Duodenal mucosa (tissue), 2 donors: ENCODE results near the gene RIN3.

Experiments
- H3K27ac ChIP-seq: one replicate; pipeline ENCODE4 v1.7.0; 2013; ENCODE audit warnings: low read depth, low read length
- H3K27me3 ChIP-seq, 2 donors: one replicate each; pipeline ENCODE4 v1.7.0; 2013; ENCODE audit warnings: low read length in 2 of 2, control low read depth in 1 of 2; ENCODE audit not compliant: insufficient read depth in 2 of 2, control insufficient read depth in 1 of 2
- H3K36me3 ChIP-seq, 2 donors: one replicate each; pipeline ENCODE4 v1.7.0; 2013; ENCODE audit warnings: low read length in 2 of 2, control low read depth in 1 of 2; ENCODE audit not compliant: insufficient read depth in 2 of 2, control insufficient read depth in 1 of 2
- H3K4me1 ChIP-seq, 2 donors: one replicate each; pipeline ENCODE4 v1.7.0; 2013; ENCODE audit warnings: low read length in 2 of 2, control low read depth in 1 of 2; ENCODE audit not compliant: insufficient read depth in 2 of 2, control insufficient read depth in 1 of 2
- H3K4me3 ChIP-seq, 2 donors: one replicate each; pipeline ENCODE4 v1.7.0; 2013; ENCODE audit warnings: low read length in 2 of 2, low read depth in 1 of 2
- H3K9ac ChIP-seq, 2 donors: one replicate each; pipeline ENCODE4 v1.7.0; 2013; ENCODE audit warnings: low read length in 2 of 2, low read depth in 1 of 2
- H3K9me3 ChIP-seq, 2 donors: one replicate each; pipeline ENCODE4 v1.7.0; 2013; ENCODE audit warnings: low read length in 2 of 2, control low read depth in 1 of 2; ENCODE audit not compliant: control insufficient read depth in 1 of 2

RIN3 gene

GRCh38 chr14:92651758-92652406, 138.3 kb downstream of the RIN3 start:
- Histone ChIP-seq H3K9me3 (no peaks in the 10 kb centered on the region), H3K9ac (peak overlapping the region; percentile 35 to 47), H3K27ac (peak overlapping the region; percentile 59), H3K36me3 (peaks cover 3 to 21% of the 10 kb centered on the region in 2 donors), H3K27me3 (no peaks in the 10 kb centered on the region), H3K4me3 (peak overlapping the region; percentile 53 to 58), H3K4me1 (peaks cover 15 to 29% of the 10 kb centered on the region in 2 donors)

GRCh38 chr14:92652413-92653151, 139.0 kb downstream of the RIN3 start:
- Histone ChIP-seq H3K27me3 (no peaks in the 10 kb centered on the region), H3K9me3 (no peaks in the 10 kb centered on the region), H3K9ac (peak overlapping the region; percentile 35 to 47), H3K27ac (peak overlapping the region; percentile 59), H3K36me3 (peaks cover 3 to 23% of the 10 kb centered on the region in 2 donors), H3K4me3 (peak overlapping the region; percentile 53 to 58), H3K4me1 (peaks cover 11 to 23% of the 10 kb centered on the region in 2 donors)

GRCh38 chr14:92653162-92653651, 139.6 kb downstream of the RIN3 start:
- H3K36me3 ChIP-seq: peaks cover 3 to 30% of the 10 kb centered on the region in 2 donors
- H3K9ac ChIP-seq: peak overlapping the region; percentile 35 to 47
- H3K27me3 ChIP-seq: no peaks in the 10 kb centered on the region
- H3K4me1 ChIP-seq: peaks cover 11 to 18% of the 10 kb centered on the region in 2 donors
- H3K9me3 ChIP-seq: no peaks in the 10 kb centered on the region
- no peak overlapping the region for H3K27ac ChIP-seq
- peak overlapping the region; percentile 53 to 58 for H3K4me3 ChIP-seq

DNA sequence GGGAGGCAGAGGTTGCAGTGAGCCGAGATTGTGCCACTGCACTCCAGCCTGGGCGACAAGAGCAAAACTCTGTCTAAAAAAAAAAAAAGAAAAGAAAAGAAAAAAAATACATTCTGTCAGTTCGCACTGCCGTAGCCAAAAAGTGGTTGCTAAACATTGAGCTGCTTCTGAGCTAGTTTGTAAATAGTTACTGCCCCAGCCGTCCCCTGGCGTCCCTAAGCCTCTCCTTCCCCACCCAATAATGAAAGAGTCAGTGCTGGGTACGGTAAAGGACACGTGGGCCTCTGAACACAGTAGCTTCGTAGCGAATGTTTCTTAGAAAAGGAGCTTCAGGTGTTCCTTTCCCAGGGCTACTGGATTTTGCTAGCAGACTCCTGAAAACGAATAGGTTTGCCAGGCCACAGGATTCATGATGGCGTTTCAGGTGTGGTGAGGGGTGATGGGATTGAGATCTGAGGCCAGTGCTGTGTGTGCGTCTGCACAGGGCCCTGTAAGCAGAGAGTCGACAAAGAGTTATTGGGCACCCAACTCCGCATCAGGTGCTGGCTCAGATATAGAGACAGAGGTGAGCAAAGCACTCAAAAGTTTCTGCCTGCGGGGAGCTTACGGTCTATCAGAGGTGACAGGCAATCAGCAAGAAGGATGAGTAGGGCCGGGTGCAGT, 140.8 kb downstream of the RIN3 start:
- H3K9me3 ChIP-seq: no peaks in the 10 kb centered on the region
- H3K27me3 ChIP-seq: no peaks in the 10 kb centered on the region
- no peak overlapping the region for H3K9ac ChIP-seq
- H3K36me3 ChIP-seq: peaks cover 3 to 41% of the 10 kb centered on the region in 2 donors
- H3K27ac ChIP-seq: no peak overlapping the region
- peaks cover 11 to 20% of the 10 kb centered on the region in 2 donors for H3K4me1 ChIP-seq
- peak overlapping the region; percentile 3 to 36 for H3K4me3 ChIP-seq

GRCh38 chr14:92655419-92656201, 142.0 kb downstream of the RIN3 start:
- Histone ChIP-seq H3K9ac (peak overlapping the region in 1 of 2 donors; percentile 48), H3K36me3 (peaks cover 3 to 47% of the 10 kb centered on the region in 2 donors)

DNA sequence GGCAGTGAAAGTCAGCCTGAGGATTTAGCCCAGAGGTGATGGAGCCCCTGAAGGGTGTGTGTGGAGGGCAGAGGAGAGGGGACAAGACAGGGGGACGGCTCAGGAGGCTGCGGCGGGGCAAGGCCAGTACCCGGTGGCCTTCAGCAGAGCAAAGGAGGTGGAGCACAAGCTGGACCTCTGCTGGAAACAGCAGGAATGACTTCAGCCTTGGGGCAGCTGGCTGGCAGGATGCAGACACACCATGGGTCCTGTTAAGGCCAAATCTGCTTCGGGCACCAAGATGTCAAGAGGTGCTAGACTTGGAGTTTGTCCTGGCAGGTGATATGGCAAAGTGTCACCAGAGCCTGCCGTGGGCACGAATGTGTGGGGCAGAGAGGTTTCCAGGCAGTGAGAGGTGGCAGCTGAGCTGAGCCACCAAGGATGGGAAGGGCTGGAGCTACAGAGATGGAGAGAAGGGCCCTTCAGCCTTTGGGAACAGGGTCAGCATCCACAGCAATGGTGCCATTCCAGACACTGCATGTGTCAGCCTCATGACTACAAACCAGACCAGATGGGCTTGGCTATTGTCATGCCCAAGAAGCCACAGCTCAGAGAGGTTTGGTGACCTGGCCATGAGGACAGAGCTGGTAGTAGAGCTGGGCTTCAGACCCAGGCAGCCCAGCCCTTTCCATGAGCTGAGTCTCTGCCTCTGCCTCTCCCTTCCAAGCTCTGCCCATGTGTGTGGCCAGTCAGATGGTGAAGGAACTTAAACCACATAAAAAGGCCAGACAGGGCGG, 142.9 kb downstream of the RIN3 start:
- H3K27ac ChIP-seq: no peak overlapping the region
- peaks cover 3 to 53% of the 10 kb centered on the region in 2 donors for H3K36me3 ChIP-seq
- no peaks in the 10 kb centered on the region for H3K9me3 ChIP-seq
- no peak overlapping the region for H3K4me3 ChIP-seq
- H3K9ac ChIP-seq: no peak overlapping the region
- peaks cover 0 to 10% of the 10 kb centered on the region in 2 donors for H3K4me1 ChIP-seq
- H3K27me3 ChIP-seq: no peaks in the 10 kb centered on the region

More at GRCh38 chr14:92655419-92656201, 142.0 kb downstream of the RIN3 start:
- Histone ChIP-seq H3K4me3 (no peak overlapping the region), H3K27ac (no peak overlapping the region), H3K4me1 (peaks cover 5 to 16% of the 10 kb centered on the region in 2 donors), H3K27me3 (no peaks in the 10 kb centered on the region), H3K9me3 (no peaks in the 10 kb centered on the region)

GRCh38 chr14:92657457-92658142, 144.0 kb downstream of the RIN3 start:
- Histone ChIP-seq H3K9me3 (no peaks in the 10 kb centered on the region), H3K4me1 (peaks cover 0 to 10% of the 10 kb centered on the region in 2 donors), H3K27me3 (no peaks in the 10 kb centered on the region), H3K36me3 (peaks cover 3 to 53% of the 10 kb centered on the region in 2 donors), H3K9ac (no peak overlapping the region), H3K27ac (no peak overlapping the region), H3K4me3 (no peak overlapping the region)

GRCh38 chr14:92658160-92658559, 144.6 kb downstream of the RIN3 start:
- H3K4me3 ChIP-seq: no peak overlapping the region
- peaks cover 0 to 50% of the 10 kb centered on the region in 2 donors for H3K36me3 ChIP-seq
- no peak overlapping the region for H3K9ac ChIP-seq
- peaks cover 0 to 10% of the 10 kb centered on the region in 2 donors for H3K4me1 ChIP-seq
- no peak overlapping the region for H3K27ac ChIP-seq
- H3K27me3 ChIP-seq: no peaks in the 10 kb centered on the region
- H3K9me3 ChIP-seq: no peaks in the 10 kb centered on the region
